ENCODE results near the gene CRYM.

Gene CRYM

GRCh38 chr16:21211486-21211885, 66.6 kb downstream of the CRYM start, which contains the start of gene ZP2:
TSS of gene ZP2 (minus strand) at chr16:21211574. CDS start at chr16:21211547, 27 bp downstream.
- Histone ChIP-seq H3K9me3 (ENCODE audit: insufficient read depth, low read depth, low read length) (no peaks in the 10 kb centered on the region), H3K4me1 (ENCODE audit: insufficient read depth, low read length) (no peaks in the 10 kb centered on the region), H3K27ac (ENCODE audit: low read length) (no peak within 1 kb of the TSS), H3K4me3 (ENCODE audit: low read length) (no peak within 1 kb of the TSS), H3K27me3 (ENCODE audit: insufficient read depth, low read length) (no peaks in the 10 kb centered on the region), H3K36me3 (ENCODE audit: insufficient read depth, low read depth, low read length) (no peaks in the 10 kb centered on the region), H3K9ac (ENCODE audit: low read depth, low read length) (no peak within 1 kb of the TSS)
